Sciatic nerve (tissue), 2 donors: ENCODE measurements around the gene OTX1. TPM values are rescaled to one million over a fixed set of nuclear protein-coding genes. Genes with fewer than 3 reads are reported as not detected.

Experiments
- ATAC-seq: fragments of 200-7000 bp; cut with Tn5 transposase; one replicate; pipeline ENCODE4 v1.9.1; 2020; ENCODE audit warnings: mild to moderate bottlenecking, moderate library complexity
- DNase-seq: peaks from one replicate; pipeline ENCODE4 v3.0.0-alpha.2; 2020; ENCODE audit warnings: low spot score
- intact Hi-C: fragments of 100-400 bp; cut with DNase I; formaldehyde crosslinking; loops from one replicate; pipeline ENCODE4 v1.14.2; 2022
- total RNA-seq: library from RNA; stranded (reverse); fragmentation: NEBNext Ultra II Directional; extraction: Animal tissue kit (Norgen Biotek cat#: 25700); gene quantifications from one replicate; pipeline ENCODE4 v1.2.1, GENCODE V29; 2021
- donor health status: DM: no; HTN: no; CAD: no.
- donor health status: DM: no; HTN: no; CAD: no.

The OTX1 gene
- total RNA-seq, 1 donor from 2014 or later, result not detected

DNA sequence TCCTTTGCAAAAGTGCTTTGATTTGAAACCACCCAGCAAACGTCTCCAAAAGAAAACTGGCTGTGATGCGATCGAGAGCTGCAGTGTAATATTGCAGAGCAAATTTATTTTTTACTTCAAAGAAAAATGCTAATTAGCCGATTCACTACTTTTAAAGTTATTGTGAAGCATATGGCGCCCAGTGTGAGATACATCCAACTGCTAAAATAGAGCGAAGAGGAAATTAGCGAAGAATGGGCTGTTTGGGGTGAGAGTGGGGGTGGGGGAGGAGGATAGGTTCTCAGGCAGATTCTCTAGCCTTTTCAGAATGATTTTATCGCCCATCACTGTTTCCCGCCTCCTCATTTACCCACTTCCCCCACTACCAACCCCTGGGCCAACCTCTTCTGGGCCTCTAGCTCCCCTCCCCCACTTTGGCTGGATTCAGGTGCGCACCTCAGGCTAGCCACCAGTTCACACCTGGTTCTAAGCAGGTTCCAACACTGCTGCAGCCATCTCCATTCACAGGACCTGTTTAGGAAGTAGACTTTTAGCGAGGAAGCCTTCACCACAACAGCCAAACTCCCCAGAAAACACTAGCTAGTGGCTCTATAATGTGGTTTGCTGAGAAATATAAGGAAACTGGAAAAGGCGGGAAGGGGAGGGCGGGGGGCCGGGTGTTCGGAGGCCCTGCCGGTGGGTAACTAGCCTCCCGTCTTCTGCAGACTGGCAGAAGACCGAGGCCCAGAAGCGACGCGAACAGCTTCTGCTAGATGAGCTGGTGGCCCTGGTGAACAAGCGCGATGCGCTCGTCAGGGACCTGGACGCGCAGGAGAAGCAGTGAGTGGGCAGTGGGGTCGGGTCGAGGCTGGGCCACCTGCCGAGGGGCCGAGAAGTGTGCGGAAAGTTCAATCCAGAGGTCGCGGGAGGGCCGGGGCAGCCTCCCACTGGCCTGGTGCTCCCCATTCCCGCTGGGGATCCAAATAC is 6.0 kb upstream of the OTX1 start:
- DNase-seq (no peak), ATAC-seq (no peak)
- intact Hi-C loops, result no loop called here

DNA sequence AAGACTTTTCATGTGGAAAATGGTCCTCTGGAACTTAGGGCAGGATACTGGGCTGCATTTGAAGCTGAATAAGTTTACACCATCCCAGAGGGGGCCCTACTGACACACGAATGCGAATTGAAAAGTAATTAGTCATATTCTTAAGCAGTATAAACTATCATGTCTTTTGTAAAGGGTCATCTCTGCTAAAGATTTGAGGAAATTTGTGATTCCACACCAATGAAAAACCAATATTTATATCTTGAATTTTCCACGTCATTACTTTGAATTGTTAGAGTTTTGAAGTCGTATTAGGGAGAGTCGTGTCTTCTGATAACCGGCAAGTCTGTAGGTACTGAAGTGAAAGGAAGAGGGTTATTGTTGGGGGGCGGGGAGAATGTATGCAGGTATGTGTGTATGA is 4.1 kb upstream of the OTX1 start:
- ATAC-seq, result no peak
- DNase-seq, result no peak
- intact Hi-C loops, result no loop called here

DNA sequence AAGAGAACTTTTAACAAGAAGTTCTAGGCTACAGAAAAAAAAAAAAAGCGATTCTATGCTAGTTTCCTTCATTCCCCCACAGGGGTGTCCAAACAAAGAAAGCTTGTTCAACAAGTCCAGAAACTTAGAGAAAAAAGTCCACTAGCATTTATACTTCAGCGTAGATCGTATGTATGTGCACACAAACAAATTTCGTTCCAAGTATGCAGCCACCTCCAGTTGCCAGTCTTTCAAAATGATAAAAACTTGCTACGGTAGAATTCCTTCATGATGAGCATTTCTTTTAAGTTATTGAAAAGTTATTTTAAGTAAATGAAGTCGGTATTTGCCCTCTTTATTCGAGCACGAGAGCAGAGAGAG is 3.7 kb upstream of the OTX1 start:
- intact Hi-C loops, result no loop called here
- DNase-seq (no peak), ATAC-seq (no peak)

DNA sequence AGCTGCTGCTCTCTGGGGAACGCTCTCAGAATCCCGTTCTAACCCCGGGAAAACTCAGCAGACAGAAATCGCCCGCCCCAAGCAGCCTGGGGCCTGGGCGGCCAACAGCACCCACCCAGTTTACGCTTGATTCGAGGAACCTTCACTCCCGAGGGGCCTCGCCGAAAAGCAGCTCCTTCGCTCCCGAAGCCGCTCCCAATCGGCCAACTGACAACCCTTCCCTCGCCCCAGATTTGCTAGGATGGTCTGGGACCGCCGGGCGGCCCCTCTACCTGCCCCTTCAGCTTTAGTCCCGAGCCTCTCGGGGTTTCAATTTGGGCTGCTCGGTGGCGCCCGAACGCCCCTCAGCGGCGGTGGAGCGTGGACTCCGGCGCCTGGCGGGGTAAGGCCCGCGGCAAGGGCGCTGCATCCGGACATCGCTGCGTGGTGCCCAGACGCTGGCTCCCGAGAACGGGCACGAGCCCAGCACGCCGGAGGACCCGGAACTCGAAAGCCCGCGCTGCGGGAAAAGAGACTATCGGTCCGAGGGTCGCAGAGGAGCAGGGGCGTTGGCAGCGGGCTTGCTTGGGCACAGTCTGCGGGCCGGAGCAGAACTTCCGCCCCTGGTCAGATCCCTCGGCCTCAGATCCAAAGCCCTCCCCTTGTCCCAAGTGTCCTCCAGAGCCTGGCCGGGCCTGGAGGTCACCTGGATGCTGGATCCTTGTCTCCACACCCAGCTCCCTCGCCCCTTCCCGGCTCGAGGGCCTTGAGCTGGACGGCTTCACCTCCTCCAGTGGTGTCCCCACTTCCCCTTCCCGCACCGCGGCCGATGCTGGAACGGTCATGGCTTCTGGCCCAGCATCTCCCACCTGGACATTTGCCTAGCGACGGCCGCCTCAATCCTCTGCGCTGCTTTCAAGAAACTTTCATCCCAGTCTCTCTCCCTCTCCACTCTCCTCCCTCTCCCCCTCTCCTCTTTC is 3.0 kb upstream of the OTX1 start:
- intact Hi-C loops, result no loop called here
- peak; percentile 59 for DNase-seq
- no peak for ATAC-seq

DNA sequence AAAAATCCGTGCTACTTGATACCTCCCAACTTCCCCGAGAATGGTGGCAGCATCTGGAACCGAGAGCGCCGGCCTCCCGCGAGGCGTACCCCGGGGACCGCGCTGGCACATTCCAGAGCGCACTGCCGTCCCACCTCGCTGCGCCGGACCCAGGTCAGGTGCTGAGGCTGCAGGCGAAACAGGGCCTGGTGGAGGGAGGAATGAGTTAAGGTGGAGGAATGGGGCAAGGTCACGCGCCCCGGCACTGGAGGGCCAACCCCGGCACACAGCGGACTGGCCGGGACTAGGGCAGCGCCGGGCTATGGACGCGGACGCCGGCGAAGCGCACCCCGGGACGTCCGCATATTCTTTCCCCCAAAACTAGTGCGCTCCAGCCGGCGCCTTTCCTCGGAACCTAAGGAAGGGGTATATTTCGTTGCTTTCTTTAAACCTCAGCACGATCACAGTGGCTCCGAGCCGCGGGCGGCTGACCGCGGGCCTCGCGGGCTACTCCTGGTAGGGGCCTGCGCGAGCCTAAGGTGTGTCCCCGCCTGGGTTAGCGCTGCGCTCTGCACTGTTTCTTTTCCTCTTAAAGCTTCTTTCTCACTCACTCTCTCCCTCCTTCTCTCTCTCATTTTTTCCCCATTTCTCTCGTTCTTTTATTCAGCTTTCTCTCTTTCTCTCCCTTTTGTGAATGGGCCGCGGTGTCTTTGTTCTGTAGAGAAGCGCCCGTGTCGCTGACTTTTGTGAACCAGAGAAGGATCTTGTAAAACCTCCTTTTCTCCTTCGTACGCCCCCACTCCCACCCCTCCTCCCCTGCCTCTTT is 2.1 kb upstream of the OTX1 start:
- intact Hi-C loops, result no loop called here
- DNase-seq (no peak), ATAC-seq (peak; percentile 6)

DNA sequence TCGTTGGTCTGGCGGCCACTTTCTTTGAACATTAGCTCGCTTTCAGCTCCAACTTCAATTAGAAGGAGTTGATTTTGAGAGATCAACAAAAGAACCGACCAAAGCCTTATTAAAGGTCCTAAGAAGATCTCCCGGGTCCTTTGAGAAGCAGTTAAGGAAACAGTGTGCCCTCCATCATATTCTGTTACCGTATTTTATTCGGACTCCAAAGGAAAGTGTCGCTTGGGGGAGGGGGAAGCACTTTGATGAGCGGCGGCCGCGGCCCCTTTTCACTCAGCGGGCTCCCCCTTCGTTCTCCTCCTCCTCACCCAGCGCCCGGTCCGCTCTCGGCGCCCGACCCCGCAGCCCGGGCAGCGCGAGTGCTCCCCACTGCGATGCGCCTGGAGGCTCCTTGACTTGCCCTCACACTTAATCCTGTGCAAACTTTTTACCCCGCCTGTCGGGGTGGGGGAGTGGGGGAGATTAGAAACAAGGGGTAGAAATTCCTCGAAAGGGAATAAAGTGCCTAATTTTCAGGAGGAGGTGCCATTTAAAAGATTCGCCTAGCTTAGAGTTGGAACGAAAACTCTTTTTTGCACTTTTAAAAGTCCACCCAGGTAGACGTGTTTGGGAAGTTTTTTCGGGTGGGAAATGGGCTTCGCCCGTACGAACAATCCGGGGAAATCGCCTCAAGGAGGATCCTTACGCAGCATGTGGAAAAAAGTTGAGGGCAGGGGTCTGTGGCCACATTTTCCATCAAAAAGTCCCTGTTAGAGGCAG is 1.2 kb upstream of the OTX1 start:
- ATAC-seq (no peak), DNase-seq (no peak)
- intact Hi-C loops, result no loop called here

DNA sequence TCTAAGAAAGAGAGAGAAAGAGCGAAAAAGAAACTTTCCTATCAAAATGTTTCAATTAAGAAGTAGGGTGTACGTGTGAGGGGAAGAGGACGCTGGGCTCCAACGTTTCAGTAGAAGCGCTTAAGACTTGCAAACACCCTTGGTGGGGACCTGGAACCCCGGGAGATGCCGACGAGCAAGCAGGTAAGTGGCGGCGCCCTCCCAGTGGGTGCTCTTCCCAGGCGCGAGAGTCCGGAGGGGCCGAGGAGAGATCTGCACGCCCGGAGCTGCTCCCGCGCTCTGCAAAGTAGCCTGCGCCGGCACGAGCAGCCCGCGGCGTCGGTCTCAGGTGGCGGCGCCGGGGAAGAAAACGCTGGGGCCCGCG is 678 bp upstream of the OTX1 start:
- intact Hi-C loops, result no loop called here
- ATAC-seq (no peak), DNase-seq (no peak)

DNA sequence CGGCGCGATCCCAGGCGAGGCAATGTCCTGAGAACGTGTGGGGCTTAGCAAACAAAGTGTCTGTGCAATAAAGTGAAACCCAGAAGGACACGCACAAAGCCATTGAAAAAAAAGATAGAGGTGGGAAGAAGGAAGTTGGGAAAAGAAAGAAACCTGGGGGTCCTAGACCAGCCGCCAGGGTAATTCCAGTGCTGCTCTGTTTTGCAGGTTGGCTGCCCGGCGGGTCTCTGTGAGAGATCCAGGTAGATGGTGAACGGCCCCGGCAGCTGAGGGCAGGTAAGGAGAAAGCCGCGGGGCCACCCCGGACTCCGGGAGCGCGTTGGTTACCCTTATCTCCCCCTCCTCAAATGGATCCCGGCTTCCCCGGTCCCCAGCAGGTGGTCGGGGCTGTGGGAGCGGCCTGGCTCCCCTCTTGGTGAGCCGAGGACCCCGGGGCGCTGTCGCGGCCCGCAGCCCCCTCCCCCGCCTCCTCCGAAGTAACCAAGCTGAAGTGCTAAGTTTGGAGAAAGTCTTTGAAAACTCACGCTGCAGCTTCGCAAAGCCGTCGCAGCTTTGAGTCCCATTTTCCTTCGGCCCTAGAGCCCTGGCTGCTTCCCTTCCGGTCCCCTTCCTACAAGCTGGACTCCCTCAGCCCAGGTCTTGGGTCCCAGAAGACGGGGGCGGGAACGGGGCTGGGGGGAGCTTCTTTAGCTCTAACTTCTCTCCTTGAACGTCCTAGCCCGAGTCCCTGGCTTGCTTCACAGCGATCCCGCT is 588 bp downstream of the OTX1 start:
- DNase-seq (no peak), ATAC-seq (no peak)
- intact Hi-C loops, result no loop called here

DNA sequence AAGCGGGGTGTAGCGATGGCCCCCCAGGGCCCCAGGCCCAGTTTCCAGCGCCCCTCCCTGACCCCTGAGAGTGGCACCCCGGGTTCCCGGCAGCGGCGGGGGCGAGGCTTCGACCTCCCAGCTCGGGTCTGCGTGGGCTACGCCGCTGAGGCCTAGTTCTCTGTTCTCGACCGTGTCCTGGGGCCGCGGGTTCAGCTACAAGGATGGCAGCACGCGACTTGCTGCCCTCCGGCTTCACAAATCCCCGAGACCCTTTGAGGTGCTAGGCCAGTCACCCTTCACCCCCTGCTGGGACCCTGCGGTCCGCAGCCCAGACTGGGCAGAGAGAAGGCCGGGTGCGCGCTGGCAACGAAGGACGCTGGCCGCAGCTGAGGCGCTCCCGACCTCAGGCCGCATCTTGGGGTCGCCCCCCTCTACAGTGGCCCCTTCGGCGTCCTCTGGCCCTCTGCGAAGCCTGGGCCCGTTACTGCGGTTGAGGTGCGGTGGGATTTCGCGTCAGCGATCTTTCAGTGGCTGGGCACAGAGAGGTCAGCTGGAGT is 1.2 kb downstream of the OTX1 start:
- DNase-seq, result no peak
- intact Hi-C loops, result no loop called here

DNA sequence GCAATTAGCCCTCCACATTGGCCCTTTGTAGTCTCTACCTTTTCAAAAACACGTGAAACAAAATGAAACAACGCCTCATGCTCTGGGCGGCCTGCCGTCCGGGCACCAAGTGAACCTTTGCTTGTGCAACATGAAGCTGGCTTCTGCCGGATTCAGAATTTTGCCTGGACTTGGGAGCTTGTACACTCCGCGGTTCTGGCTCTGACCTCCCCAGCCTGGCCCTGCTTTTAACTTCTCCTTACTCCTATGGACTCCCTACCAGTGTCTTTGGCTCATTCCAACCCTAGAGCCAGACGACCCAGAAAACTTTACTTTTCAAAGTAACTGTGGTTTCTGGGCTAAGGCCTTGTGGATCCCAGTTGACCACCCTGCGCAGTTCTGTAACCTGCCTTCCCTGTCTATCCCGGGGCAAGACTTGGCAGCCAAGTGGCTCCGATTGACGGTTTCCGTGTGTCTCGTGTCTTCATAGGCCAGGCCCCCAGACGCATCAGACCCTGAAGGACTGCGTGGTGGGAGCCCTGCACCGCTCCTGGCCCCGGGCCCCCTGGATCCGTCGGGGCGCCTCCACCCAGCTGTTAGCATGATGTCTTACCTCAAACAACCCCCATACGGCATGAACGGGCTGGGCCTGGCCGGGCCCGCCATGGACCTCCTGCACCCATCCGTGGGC is 1.9 kb downstream of the OTX1 start:
- DNase-seq, result no peak
- intact Hi-C loops, result no loop called here
- ATAC-seq, result no peak

More for the DNA sequence above, 1.2 kb downstream of the OTX1 start:
- no peak for ATAC-seq

DNA sequence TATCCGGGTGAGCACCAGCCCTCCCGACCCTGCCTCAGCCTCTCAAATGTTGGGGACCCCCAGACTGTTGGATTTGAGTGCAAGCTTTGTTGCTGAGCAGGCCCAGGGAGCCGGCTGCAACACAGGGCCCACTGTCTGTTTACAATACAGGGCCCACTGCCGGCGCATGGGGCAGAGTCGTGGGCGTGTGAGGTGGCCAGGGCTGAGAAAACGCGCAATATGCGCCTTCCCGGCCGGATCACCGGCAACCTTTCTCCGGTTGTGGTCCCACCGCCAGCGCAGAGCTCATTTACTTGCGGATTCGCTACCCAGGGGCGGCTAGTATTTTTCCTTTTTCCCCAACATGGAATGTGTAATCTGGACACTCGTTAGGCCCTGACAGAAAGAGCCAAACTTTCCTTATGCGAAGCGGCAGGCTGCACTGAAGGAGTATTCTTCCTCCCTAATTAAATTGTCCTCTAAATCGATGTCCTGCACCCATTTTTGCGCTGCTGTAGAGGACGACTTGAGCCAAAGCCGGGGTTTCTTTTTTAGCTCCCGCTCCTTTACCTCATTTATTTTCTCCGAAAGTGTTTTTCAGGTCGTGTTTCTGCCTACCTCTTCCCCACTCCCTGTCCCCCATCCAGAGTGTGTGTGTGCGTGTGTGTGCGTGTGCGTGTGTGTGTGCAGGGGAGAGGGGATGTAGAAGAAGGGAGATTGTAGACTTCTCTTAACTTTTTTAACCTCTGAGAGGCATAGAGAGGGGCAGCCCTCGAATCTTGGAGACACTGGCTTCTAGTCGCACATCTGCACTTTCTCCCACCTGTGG is 2.7 kb downstream of the OTX1 start:
- intact Hi-C loops, result no loop called here
- ATAC-seq, result no peak
- no peak for DNase-seq

DNA sequence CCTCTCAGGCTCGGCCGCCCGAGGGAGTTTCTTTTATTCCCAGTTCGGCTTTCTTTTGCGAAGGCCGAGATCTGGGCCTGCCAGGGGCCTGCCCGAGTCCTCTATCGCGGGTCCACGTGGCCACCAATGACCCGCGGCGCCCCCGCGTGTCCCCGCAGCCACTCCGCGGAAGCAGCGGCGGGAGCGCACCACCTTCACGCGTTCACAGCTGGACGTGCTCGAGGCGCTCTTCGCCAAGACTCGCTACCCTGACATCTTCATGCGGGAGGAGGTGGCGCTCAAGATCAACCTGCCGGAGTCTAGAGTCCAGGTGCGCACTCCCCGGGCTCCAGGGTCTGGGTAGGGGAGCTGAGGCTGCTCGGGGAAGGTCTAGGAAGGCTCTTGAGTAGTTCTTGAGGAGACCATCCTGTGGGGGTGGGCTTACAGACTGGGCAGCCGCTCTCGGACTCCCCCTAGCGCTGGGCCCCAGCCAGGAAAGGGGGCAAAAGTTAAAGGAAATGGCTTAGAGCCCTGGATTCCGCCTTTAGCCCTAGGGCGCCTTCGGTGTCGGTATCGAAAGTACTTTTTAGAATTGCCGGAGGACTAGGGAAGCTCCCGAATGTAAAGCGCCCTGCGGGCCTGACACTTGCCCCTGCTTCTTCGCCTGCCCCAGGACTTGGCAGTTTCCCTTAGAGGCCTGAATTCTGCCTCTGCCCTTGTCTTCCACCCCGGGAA is 3.4 kb downstream of the OTX1 start:
- ATAC-seq (no peak), DNase-seq (peak; percentile 58)
- intact Hi-C loops, result no loop called here

DNA sequence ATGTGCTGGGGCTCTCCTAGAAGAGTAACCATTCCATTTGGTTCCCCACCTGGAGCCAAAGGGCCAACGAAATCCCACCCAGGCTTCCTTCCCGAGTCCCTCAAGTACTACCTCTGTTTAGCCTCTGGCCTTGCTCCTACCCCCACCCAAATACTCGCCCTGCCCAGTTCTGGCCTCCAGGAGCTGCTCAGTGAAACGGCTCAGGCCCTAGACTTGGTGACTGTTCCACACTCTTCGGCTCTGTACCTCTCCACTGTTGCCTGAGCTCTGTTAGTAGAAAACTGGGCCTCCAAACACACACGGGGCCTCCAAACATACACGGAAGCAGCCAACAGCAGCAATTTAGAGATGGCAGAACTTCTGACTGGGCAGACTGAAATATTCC is 4.2 kb downstream of the OTX1 start:
- intact Hi-C loops, result no loop called here
- no peak for DNase-seq
- ATAC-seq, result no peak

DNA sequence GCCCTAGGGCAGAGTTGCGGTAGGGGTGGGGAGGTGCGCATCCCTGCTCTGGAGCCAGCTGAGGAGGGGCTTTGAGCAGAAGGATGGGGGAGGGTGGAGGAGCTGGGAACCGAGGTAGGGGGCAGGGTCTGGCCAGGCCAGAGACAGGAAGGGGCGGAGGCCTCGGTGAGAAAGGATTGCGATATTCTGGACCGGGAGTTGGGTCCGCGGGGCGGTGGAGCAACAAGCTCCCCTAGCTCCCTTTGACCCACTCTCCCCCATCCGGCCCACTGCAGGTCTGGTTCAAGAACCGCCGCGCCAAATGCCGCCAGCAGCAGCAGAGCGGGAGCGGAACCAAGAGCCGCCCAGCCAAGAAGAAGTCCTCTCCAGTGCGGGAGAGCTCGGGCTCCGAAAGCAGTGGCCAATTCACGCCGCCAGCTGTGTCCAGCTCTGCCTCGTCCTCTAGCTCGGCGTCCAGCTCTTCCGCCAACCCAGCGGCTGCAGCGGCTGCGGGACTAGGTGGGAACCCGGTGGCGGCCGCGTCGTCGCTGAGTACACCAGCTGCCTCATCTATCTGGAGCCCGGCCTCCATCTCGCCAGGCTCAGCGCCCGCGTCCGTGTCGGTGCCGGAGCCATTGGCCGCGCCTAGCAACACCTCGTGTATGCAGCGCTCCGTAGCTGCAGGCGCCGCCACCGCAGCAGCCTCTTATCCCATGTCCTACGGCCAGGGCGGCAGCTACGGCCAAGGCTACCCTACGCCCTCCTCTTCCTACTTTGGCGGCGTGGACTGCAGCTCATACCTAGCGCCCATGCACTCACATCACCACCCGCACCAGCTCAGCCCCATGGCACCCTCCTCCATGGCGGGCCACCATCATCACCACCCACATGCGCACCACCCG is 4.8 kb downstream of the OTX1 start:
- intact Hi-C loops, result no loop called here
- ATAC-seq (peak; percentile 7), DNase-seq (peak; percentile 60)
